ENCODE data around the gene MAST2.

MAST2 gene

DNA sequence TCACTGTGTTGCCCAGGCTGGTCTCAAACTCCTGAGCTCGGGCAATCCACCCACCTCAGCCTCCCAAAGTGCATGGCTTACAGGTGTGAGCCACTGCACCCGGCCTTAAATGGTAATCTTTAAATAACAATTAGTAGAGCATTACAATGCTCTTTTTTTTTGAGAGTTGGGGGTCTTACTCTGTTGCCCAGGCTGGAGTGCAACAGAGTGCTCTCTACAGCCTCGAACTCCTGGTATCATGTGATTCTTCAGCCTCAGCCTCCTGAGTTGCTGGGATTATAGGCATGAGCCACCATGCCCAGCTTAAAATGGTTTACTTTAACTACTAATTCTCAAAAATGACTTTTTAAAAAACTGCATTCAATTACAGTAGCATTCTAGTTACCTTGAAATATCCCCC is 276.8 kb downstream of the MAST2 start:
- DNase-seq = no peak

- DNase-seq = no peak
These were observed 277.8 kb downstream of the MAST2 start for GRCh38 chr1:46081206-46081605.

GRCh38 chr1:46081619-46082018 is 278.2 kb downstream of the MAST2 start:
- no peak for DNase-seq

- no peak for DNase-seq
These were observed 280.2 kb downstream of the MAST2 start for GRCh38 chr1:46083579-46083978.

DNA sequence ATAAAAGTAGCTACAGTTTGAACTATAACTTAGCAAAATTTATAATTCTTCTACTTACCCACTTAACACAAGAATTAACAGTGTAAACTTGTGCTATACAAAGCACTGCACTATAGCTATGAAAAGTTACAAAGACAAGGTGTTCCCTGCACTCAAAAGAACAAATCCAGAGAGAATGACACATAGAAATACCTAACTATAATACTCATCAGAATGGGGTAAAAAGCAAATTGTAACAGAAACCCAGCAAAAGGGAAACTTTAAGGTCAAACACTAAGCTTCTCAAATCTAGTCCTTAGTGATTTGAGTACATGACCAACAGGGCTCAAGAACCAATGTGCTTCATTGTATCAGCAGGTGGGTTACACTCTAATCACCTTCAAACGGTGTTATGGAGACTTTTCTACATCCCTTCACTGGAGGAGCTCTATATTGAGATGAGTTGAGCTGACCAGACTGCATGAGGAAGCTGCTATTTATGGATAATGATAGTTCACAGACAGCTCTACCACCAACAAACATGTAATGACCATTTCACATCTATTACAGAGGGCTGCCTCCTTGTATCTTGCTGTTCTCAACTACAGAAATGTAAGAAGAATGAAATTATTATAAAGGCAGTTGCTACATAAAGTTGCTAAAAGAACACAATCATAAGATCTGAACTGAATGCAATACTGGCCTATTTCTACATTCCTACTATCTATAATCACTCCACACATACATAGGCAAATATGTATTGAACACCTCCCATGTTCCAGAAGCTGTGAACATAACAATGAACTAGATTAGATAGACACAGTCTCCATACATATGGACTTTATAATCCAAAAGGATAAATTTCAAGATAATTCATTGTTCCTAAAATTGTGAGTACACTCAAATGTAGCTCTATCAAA is 281.4 kb downstream of the MAST2 start:
- no peak for DNase-seq

Measured in NCI-H146 (cell line).